Posterior cingulate gyrus (tissue), 11 donors: ENCODE results near the gene GRK1.

Source experiments
- DNase-seq, 10 donors: peaks; one replicate each; pipeline versions ENCODE4 v3.0.0 to v3.0.0-alpha.2; 2020 to 2021; ENCODE audit warnings: mixed read lengths in 3 of 10
- intact Hi-C: fragments of 100-400 bp; cut with DNase I; formaldehyde crosslinking; loops from one replicate; pipeline ENCODE4 v1.15.1; 2023

GRK1 gene

GRCh38 chr13:113631341-113632095 lies 35.5 kb upstream of the GRK1 start:
- DNase-seq, result peak in 2 of 10 donors; percentile 79 to 83

DNA sequence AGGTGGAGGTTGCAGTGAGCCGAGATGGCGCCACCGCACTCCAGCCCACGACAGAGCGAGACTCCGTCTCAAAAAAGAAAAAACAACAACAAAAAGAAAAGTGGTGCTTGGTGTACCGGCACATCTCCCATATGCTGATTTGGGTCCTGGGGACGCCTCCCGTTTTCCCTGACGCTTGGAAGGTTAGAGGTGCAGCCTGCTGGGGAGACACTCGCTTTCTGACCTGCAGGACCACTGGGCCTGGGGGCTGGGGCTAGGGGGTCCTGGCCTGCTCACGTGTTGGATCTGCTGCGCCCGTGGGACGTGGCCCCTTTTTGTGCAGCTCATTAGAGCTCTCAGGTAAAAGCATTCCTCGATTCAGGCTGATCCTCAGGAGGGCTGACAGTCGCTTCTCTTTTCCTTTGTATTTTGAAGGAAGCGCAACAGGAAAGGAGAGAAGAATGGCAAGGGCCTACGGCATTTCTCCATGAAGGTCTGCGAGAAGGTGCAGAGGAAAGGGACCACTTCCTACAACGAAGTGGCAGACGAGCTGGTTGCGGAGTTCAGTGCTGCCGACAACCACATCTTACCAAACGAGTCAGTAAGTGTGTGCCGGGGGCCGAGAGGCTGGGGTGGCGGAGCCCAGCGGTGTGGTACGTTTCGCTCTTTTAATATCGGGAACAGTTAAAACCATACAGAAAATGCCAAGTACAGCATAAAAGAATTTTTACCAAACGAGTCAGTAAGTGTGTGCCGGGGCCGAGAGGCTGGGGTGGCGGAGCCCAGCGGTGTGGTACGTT lies 34.1 kb upstream of the GRK1 start:
- intact Hi-C loops, result no loop called here
- DNase-seq, result peak in 2 of 10 donors; percentile 51 to 65

More at GRCh38 chr13:113631341-113632095, 35.5 kb upstream of the GRK1 start:
- intact Hi-C loops, result no loop called here

DNA sequence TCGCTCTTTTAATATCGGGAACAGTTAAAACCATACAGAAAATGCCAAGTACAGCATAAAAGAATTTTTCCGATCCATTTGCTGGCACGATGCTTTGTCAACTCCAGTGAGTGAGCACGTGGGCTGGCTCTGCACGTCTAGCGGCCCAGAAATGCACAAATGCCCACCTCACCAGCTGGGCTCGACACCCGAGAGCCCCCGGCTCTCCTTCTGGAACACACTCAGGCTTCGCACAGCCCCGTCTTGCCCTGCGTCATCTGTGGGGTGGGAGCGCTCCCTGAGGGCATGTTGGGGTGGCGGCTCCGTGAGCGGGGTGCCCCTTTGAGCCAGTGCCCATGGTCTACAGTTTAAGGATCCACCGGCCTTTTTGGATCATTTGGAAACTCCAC lies 33.5 kb upstream of the GRK1 start:
- peak in 2 of 10 donors; percentile 66 to 71 for DNase-seq
- intact Hi-C loops, result no loop called here

DNA sequence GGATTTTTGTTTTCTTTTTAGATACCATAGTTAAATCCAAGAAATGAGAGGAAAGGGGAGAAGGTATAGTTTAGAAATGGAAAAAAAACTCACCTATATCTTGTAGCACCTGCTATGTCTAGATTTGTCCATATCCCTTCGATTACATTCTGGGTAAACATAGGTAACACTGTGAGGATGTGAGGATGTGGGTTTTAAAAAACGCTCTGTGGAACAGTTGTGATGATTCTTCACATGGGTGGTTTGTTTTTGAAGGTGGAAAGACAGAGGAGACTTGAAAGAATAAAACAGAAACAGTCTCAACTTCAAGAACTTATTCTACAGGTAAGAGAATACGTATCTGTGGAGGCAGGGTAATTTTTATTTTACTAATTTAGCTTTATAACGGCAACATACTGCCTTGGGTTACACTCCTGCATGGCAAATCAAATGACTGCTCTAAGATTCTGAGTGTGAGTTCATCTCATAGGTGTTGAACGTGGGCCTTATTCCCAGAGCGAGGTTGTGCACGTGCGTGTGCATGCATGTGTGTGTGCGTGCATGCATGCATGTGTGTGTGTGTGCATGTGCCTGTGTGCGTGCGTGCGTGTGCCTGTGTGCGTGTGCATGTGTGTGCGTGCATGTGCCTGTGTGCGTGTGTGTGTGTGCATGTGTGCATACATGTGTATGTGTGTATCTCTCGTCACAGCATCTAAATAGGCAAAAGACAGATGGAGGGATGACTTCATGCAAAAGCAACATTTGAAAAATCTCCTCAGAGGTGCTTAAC lies 32.6 kb upstream of the GRK1 start:
- intact Hi-C loops, result no loop called here
- DNase-seq, result peak in 1 of 10 donors; percentile 21

DNA sequence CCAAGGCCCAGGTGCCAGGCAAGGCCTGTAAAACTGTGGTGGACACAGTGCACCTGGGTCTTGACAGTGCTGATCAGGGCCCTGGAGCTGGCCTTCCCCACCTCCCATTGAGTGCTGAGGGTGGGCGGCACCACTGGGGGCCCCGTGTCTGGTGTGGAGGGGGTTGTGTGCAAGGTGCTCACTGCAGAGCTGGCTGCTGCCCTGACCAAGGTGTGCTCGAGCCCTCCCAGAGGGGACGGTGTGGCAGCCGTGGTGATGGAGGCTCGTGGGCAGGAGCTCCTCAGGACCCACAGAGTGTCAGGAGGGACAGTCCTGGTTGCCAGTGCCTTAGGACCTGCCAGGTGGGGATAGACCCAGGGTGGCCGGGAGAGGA lies 32.0 kb upstream of the GRK1 start:
- peak in 2 of 10 donors; percentile 47 to 70 for DNase-seq
- intact Hi-C loops, result no loop called here

DNA sequence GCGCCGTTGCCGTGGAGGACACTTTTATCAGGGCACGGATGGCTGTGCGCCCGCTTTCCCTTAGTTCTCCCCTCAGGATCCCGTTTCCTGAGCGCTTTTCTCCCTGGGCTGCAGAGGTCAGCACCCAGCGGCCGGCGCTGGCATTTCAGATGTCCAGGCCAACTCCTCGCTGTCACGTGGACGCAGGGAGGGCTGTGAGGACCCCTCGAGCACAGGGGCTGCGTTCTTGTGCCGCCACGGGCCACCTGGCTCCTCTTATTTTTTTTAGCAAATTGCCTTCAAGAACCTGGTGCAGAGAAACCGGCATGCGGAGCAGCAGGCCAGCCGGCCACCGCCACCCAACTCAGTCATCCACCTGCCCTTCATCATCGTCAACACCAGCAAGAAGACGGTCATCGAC lies 31.3 kb upstream of the GRK1 start:
- peak in 1 of 10 donors; percentile 57 for DNase-seq
- intact Hi-C loops, result no loop called here

DNA sequence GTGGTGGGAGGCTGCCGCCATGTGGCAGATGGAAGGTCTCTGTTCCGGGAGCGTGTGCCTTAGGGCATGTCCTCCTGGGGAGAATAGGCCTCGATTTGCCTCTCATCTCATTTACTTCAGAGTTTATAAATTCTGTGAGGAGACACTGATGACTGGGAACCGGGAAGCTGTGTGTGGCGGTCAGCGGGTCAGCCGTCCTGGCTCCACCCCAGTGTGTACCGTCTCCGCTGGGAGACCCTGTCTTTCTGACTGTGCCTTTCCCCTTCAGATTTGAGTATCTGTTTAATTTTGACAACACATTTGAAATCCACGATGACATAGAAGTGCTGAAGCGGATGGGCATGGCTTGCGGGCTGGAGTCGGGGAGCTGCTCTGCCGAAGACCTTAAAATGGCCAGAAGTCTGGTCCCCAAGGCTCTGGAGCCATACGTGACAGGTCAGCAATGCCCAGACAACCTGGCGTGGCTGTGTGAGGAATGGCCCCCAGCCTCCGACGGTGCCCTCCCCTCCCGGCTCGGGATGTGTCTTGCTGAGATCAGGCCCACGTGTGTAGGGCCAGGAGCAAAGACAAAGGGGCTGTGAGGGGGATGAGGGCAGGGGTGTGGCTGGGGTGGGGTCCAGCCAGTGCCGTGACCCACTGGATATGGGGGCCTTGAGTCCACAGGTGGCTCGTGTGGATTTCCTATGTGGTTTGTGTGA lies 30.6 kb upstream of the GRK1 start:
- intact Hi-C loops, result no loop called here
- peak in 1 of 10 donors; percentile 57 for DNase-seq

DNA sequence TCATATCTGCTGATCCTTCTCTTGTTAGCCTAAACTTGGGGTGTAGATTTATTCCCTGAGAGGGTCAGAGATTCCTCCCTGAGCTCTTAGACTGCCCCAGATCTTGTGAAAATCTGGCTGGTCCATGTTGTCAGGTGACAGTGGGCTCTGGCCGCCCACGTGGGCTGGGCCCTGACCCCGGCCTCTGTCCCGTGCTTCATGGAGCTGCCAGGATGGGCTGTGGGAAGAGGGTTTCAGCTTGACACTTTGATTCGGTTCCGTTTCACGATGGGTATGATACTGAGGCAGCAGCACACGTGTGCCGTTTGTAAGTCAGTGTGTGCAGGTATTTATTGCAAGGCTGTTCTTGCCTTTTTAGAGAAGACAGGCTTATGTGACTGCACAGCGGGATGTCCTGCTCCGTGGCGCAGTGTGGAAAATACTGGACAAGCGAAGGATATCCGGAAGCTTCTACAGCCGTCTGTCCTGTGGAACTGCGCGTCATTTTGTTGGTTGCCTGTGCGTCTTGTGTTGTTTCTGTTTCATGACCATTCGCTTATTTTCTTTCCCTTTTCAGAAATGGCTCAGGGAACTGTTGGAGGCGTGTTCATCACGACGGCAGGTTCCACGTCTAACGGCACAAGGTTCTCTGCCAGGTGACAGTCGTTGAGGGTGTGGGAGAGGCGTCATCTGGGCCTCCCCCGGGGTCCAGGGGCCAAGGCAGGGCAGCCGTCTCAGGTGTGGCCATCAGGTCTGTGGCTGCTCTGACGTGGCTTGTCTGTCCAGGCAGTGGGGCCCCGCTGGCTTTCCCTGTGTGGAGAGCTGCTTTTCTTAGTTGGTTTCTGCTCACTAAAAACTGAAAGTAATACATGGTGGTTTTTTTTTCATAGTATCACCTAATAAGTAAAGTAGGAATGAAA lies 29.5 kb upstream of the GRK1 start:
- peak in 1 of 10 donors; percentile 41 for DNase-seq
- intact Hi-C loops, result no loop called here

DNA sequence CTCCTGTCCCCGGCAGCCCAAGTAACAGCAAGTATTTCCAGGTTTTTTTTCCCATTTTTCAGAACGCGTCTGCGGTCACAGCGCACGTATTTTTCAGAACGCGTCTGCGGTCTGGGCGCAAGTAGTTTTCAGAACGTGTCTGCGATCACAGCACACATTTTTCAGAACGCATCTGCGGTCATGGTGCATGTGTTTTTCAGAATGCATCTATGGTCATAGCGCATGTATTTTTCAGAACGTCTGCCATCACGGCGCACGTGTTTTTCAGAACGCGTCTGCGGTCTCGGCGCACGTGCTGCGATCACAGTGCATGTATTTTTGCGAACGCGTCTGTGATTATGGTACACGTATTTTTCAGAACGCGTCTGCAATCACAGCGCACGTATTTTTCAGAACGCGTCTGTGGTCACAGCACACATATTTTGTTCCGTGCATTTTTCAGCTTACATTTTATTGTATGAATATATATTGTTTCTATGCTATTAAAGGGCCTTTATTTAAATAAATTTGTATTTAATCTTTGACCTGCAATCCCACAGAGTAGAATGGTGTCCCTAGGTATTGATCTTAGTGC lies 28.8 kb upstream of the GRK1 start:
- peak in 1 of 10 donors; percentile 57 for DNase-seq
- intact Hi-C loops, result no loop called here

DNA sequence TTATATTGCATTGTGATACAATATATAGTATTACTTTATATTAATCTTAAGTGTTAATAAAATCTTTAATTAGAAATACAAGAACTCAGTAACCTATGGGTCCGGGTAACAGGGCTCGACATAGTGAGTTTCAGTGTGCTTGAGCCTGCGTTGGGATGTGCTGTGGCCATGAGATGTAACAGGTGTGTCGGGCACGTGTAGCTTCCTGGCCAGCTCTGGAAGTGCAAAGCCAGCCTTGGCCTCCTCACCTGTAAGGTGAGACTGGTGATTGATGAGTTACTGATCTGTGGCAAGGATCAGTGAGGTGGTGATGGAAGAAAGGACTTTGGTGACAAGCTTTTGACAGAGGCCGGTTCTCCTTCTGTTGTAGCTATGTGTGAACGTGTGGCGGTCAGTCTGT lies 28.2 kb upstream of the GRK1 start:
- peak in 1 of 10 donors; percentile 50 for DNase-seq
- intact Hi-C loops, result no loop called here

DNA sequence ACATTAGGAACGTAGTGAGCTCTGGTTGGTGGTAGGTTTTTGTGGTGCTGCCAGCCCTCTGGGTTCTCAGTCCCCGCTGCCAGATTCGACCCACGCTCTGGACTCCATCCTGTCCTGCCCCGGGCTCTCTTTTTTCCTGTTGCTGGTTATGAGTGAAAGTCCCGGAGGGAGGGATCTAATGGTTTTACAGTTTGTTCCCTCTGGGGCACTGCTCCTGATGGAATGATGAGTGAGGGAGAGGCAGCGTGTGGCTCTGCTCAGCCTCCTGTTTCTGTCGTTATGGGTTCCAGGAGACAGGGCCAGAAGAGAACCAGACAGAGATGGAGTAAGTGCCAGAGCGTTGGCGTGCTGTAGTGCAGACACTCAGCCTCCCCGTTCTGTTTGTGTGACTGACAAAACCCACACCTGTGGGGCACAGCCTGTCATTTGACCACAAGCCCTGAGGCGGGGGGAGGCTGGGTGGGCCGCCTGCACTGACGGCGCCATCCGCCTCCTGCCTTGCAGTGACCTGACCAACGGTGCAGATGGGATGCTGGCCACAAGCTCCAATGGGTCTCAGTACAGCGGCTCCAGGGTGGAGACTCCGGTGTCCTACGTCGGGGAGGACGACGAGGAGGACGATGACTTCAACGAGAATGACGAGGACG lies 27.3 kb upstream of the GRK1 start:
- DNase-seq, result peak in 1 of 10 donors; percentile 80

DNA sequence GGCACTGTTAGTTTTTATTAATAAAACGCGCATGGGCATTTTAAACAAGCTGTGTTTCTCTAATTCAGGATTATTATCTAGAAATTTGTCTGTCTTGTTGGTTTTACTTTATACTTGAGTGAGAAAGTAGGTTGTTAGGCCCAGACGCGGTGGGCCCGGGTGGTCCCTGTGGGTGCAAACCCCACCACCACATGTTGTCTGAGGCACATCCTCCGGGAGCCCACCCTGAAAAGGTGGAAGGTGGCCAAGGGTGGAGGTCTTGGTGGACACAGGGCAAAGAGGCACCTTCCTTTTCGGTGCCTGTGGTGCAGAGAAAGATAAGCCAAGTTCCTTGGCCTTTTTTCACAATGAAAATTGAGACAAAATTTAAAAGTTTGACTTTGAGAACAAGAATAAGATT lies 25.6 kb upstream of the GRK1 start:
- intact Hi-C loops, result no loop called here

More for the DNA sequence above, 27.3 kb upstream of the GRK1 start:
- intact Hi-C loops, result no loop called here

GRCh38 chr13:113642563-113642962 lies 24.5 kb upstream of the GRK1 start:
- intact Hi-C loops, result no loop called here
- no peak for DNase-seq

More for the DNA sequence above, 25.6 kb upstream of the GRK1 start:
- peak in 1 of 10 donors; percentile 66 for DNase-seq

GRCh38 chr13:113643593-113643992 lies 23.4 kb upstream of the GRK1 start:
- intact Hi-C loops, result no loop called here
- no peak for DNase-seq

GRCh38 chr13:113644800-113645199 lies 22.2 kb upstream of the GRK1 start:
- intact Hi-C loops, result no loop called here
- no peak for DNase-seq

DNA sequence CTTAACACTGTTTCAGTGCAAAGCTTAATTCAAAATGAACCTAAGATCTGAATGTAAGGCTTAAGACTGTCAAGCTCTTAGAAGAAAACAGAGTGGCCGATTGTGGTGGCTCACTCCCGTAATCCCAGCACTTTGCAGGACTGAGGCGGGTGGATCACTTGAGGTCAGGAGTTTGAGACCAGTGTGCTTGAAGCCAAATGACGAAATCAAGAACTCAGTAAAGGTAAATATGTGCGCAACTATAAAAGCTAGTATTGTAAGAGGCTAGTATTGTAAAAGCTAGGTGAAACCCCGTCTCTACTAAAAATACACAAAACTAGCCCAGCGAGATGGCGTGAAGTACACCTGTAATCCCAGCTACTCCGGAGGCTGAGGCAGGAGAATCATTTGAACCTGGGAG lies 21.7 kb upstream of the GRK1 start:
- intact Hi-C loops, result no loop called here
- peak in 1 of 10 donors; percentile 7 for DNase-seq

DNA sequence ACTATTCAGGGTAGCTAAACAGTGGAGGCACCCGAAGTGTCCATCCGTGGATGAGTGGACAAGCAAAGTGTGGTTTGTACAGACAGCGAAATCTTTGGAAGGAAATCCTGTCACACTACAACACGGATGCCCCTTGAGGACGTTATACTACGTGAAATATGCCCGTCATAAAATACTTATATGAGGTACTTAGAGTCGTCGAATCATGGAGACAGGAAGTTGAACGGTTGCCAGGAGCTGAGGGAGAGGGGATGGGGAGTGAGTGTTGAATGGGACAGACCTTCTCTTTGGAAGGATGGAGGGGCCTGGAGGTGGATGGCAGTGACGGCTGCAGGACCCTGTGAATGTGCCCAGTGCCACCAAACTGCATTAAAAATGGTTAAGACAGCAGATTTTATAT lies 20.6 kb upstream of the GRK1 start:
- intact Hi-C loops, result no loop called here

GRCh38 chr13:113646921-113647340 lies 20.1 kb upstream of the GRK1 start:
- peak in 4 of 10 donors; percentile 9 to 80 (median 32) for DNase-seq
- intact Hi-C loops, result no loop called here

More for the DNA sequence above, 20.6 kb upstream of the GRK1 start:
- peak in 1 of 10 donors; percentile 4 for DNase-seq
